PC-9 (cell line): ENCODE results near the gene SYNM. TPM values are rescaled to one million over a fixed set of nuclear protein-coding genes. Genes with fewer than 3 reads are reported as not detected.

Experiments
- BruUV-seq: library from RNA; stranded (reverse); fragments of 400-500 nt; replicated peaks from 2 replicates; lab custom pipeline; 2021; lab: Mats Ljungman, UMichigan
- CTCF ChIA-PET: fragments of 300-600 bp; sonication (Branson Sonifier 250); formaldehyde crosslinking; loops from one replicate; lab custom pipeline; 2022; ENCODE audit warnings: antibody characterized with exemption; lab: Charles Lee
- POLR2A ChIA-PET: fragments of 300-600 bp; sonication (Branson Sonifier 250); formaldehyde crosslinking; loops from one replicate; lab custom pipeline; 2022; ENCODE audit warnings: antibody characterized with exemption; ENCODE audit not compliant: unreplicated experiment; lab: Charles Lee
- DNase-seq, 2 experiments: peaks; one replicate each; pipeline versions ENCODE4 v3.0.0 to v3.0.0-alpha.2; 2015 to 2022; ENCODE audit warnings: mixed read lengths in 1 of 2
- H2AFZ ChIP-seq: fragments of 200-600 bp; sonication (generic); 2 replicates; pipeline ENCODE4 v1.8.1; 2017; ENCODE audit warnings: antibody characterized with exemption
- H3F3A ChIP-seq: fragments of 200-600 bp; sonication (generic); 2 replicates; pipeline ENCODE4 v1.8.1; 2017; ENCODE audit warnings: antibody characterized with exemption, mild to moderate bottlenecking, low read depth; ENCODE audit not compliant: insufficient read depth
- H3K27ac ChIP-seq: fragments of 200-600 bp; sonication (generic); 2 replicates; pipeline ENCODE4 v1.6.1; 2016; ENCODE audit warnings: mixed run types
- H3K27me3 ChIP-seq: fragments of 200-600 bp; sonication (generic); 2 replicates; pipeline ENCODE4 v1.6.1; 2016; ENCODE audit warnings: low read depth, mixed run types; ENCODE audit not compliant: insufficient read depth
- H3K36me3 ChIP-seq: fragments of 200-600 bp; sonication (generic); 2 replicates; pipeline ENCODE4 v1.6.1; 2016; ENCODE audit warnings: low read depth, mixed run types
- H3K4me1 ChIP-seq: fragments of 200-600 bp; sonication (generic); replicated peaks from 2 replicates; pipeline ENCODE4 v1.6.1; 2016; ENCODE audit warnings: mixed run types; ENCODE audit not compliant: insufficient read depth
- H3K4me2 ChIP-seq: fragments of 200-600 bp; sonication (generic); 2 replicates; pipeline ENCODE4 v1.6.1; 2017; ENCODE audit warnings: mixed run types
- H3K4me3 ChIP-seq: fragments of 200-600 bp; sonication (generic); 2 replicates; pipeline ENCODE4 v1.6.1; 2016; ENCODE audit warnings: mixed run types
- H3K79me2 ChIP-seq: fragments of 200-600 bp; sonication (generic); 2 replicates; pipeline ENCODE4 v1.6.1; 2017; ENCODE audit warnings: low read depth, mixed run types
- H3K9me2 ChIP-seq: fragments of 200-600 bp; sonication (generic); 2 replicates; pipeline ENCODE4 v1.8.1; 2017; ENCODE audit warnings: mild to moderate bottlenecking; ENCODE audit not compliant: insufficient read depth
- H3K9me3 ChIP-seq: fragments of 200-600 bp; sonication (generic); 2 replicates; pipeline ENCODE4 v1.8.1; 2016; ENCODE audit warnings: low read depth; ENCODE audit not compliant: insufficient read depth
- H4K20me1 ChIP-seq: fragments of 200-600 bp; sonication (generic); 2 replicates; pipeline ENCODE4 v1.8.1; 2017; ENCODE audit not compliant: insufficient read depth
- EZH2 ChIP-seq: fragments of 200-600 bp; sonication (generic); IDR thresholded peaks from 2 replicates; pipeline ENCODE4 v1.8.0; 2017; ENCODE audit warnings: antibody characterized with exemption, low read depth
- intact Hi-C: fragments of 100-400 bp; cut with micrococcal nuclease; formaldehyde crosslinking; loops from one replicate; pipeline ENCODE4 v1.10.0; 2022; ENCODE audit not compliant: unreplicated experiment
- total RNA-seq: library from RNA; stranded (reverse); gene quantifications from 2 replicates; pipeline ENCODE4 v1.2.3, GENCODE V29; 2021
- TF ChIP-seq, protein P1 (sequence below): fragments of 200-600 bp; sonication (generic); conservative IDR thresholded peaks from 2 replicates; pipeline ENCODE4 v1.6.1; 2017; ENCODE audit warnings: mixed run types, antibody characterized with exemption, mild to moderate bottlenecking, moderate library complexity

SYNM gene
- total RNA-seq, 1 experiment from 2014 or later = 2.4 TPM

DNA sequence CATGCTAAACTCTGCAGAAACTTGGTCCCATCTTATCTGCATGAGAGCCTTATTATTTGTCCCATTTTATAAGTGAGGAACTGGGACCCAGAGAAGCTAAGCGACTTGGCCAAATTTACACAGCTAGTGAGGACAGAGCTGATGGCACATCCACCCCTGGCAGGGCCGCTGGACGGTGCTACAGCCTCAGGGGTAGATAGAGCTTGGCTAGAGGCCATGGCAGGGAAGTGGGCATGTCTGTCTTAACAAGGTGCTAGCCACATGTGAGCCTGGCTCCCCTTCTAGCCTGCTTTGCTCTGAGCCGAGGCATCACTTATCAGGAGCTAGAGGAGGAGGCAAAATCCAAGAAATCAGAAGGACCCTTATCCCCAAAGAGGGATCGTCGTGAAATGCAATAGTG lies 36.7 kb upstream of the SYNM start:
- Histone ChIP-seq H3K9me3 (no peaks in the 10 kb centered on the region), H3K79me2 (no peaks in the 10 kb centered on the region), H3K27ac (no peak overlapping the region), H2AFZ (no peak overlapping the region), H3K4me1 (no peaks in the 10 kb centered on the region), H3K9me2 (no peaks in the 10 kb centered on the region), H3K36me3 (no peaks in the 10 kb centered on the region), H3K4me3 (no peak overlapping the region), H3K4me2 (no peak overlapping the region), H3F3A (no peaks in the 10 kb centered on the region), H4K20me1 (no peaks in the 10 kb centered on the region), H3K27me3 (peaks cover 19% of the 10 kb centered on the region)
- intact Hi-C loops = no loop called here
- TF ChIP-seq EZH2 = no peak
- TF ChIP-seq, protein P1, sequence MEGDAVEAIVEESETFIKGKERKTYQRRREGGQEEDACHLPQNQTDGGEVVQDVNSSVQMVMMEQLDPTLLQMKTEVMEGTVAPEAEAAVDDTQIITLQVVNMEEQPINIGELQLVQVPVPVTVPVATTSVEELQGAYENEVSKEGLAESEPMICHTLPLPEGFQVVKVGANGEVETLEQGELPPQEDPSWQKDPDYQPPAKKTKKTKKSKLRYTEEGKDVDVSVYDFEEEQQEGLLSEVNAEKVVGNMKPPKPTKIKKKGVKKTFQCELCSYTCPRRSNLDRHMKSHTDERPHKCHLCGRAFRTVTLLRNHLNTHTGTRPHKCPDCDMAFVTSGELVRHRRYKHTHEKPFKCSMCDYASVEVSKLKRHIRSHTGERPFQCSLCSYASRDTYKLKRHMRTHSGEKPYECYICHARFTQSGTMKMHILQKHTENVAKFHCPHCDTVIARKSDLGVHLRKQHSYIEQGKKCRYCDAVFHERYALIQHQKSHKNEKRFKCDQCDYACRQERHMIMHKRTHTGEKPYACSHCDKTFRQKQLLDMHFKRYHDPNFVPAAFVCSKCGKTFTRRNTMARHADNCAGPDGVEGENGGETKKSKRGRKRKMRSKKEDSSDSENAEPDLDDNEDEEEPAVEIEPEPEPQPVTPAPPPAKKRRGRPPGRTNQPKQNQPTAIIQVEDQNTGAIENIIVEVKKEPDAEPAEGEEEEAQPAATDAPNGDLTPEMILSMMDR = no peak
- CTCF ChIA-PET = interaction anchor here (0.5 kb wide), 1 partner anchor 1075 kb away, joined by 5 read pairs; no protein-coding TSS in a partner anchor
- DNase-seq = no peak
- BruUV-seq = no TSS peak
- POLR2A ChIA-PET = no interaction called here

DNA sequence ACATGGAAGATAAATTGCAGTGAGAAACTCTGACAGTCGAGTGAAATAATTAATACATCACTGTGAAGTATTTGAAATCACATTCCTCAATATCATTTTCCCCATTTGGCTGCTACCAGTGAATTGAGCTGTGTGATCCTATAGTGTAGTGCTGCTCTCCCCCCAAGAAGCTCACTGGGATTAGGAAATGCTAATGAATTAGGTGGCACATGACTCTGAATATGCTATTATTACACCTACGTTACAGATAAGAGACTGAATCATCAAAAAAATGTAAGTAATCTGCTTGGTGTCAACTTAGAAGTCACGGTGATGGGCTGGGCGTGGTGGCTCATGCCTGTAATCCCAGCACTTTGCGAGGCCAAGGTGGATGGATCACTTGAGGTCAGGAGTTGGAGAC lies 34.7 kb upstream of the SYNM start:
- Histone ChIP-seq H3K4me3 (no peak overlapping the region), H2AFZ (no peak overlapping the region), H3K9me2 (no peaks in the 10 kb centered on the region), H3K27ac (no peak overlapping the region), H3K4me1 (no peaks in the 10 kb centered on the region), H3F3A (no peaks in the 10 kb centered on the region), H3K9me3 (no peaks in the 10 kb centered on the region), H3K36me3 (no peaks in the 10 kb centered on the region), H3K79me2 (no peaks in the 10 kb centered on the region), H3K4me2 (no peak overlapping the region), H4K20me1 (no peaks in the 10 kb centered on the region), H3K27me3 (peaks cover 6% of the 10 kb centered on the region; the same call in 1 of the 2 replicates)
- peak in 1 of 2 experiments; percentile 43 for DNase-seq
- no TSS peak for BruUV-seq
- intact Hi-C loops = no loop called here
- no peak for TF ChIP-seq EZH2
- TF ChIP-seq, protein P1 = no peak
- ChIA-PET POLR2A (no interaction called here), CTCF (interaction anchor here (0.5 kb wide), 2 partner anchors 102 to 271 kb away, joined by 4 read pairs; no protein-coding TSS in a partner anchor)

DNA sequence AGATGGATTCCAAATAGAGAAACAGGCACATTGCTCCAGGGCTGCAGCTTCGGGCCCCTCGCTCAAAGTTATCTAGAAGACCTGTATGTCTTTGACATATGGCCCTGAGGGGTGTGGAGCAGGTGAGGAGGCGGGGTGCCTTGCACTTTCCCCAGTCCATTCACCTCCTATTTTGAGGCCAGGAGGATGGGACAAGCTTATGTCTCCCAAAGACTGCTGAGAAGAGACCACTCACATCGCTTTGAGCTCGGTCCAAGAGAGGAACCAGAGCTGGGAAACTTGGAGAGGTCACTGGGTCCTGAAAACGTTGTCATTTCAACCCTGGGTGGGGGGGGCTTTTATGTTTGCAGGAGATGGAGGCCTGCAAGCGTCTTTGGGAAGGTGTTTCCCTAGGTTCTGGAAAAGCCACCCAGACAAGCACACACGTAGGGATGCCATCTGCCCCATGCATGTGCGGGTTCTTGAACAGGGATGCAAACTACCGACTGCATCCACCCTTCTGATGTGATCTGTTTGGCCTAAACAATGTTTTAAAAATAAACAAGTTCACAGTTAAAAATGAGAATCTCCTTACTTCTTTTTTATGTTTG lies 33.7 kb upstream of the SYNM start:
- H4K20me1 ChIP-seq = no peaks in the 10 kb centered on the region
- no peaks in the 10 kb centered on the region for H3K9me3 ChIP-seq
- H3K79me2 ChIP-seq = no peaks in the 10 kb centered on the region
- H3K4me2 ChIP-seq = no peak overlapping the region
- H3K27ac ChIP-seq = no peak overlapping the region
- BruUV-seq = no TSS peak
- H2AFZ ChIP-seq = no peak overlapping the region
- no peak for DNase-seq
- H3F3A ChIP-seq = no peaks in the 10 kb centered on the region
- CTCF ChIA-PET = no interaction called here
- POLR2A ChIA-PET = interaction anchor here (0.6 kb wide), 1 partner anchor 119 kb away, joined by 8 read pairs; no protein-coding TSS in a partner anchor
- no peaks in the 10 kb centered on the region for H3K27me3 ChIP-seq
- no peaks in the 10 kb centered on the region for H3K4me1 ChIP-seq
- TF ChIP-seq, protein P1 = no peak
- TF ChIP-seq EZH2 = no peak
- intact Hi-C loops = no loop called here
- no peaks in the 10 kb centered on the region for H3K36me3 ChIP-seq
- H3K9me2 ChIP-seq = no peaks in the 10 kb centered on the region
- H3K4me3 ChIP-seq = no peak overlapping the region
